GM19193 (cell line): ENCODE results near the gene OR1M1.

ENCODE experiments used
- POLR2A ChIP-seq: IDR thresholded peaks from 4 replicates; pipeline ENCODE4 v1.6.1; 2011; ENCODE audit not compliant: insufficient read depth, insufficient read length; ENCODE audit errors: extremely low read depth

Gene OR1M1, protein sequence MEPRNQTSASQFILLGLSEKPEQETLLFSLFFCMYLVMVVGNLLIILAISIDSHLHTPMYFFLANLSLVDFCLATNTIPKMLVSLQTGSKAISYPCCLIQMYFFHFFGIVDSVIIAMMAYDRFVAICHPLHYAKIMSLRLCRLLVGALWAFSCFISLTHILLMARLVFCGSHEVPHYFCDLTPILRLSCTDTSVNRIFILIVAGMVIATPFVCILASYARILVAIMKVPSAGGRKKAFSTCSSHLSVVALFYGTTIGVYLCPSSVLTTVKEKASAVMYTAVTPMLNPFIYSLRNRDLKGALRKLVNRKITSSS

GRCh38 chr19:9086761-9087160 lies at the start of gene OR1M1:
Gene OR1M1 (plus strand): TSS chr19:9087061. CDS start chr19:9093245, 6,184 bp downstream.
- no peak for TF ChIP-seq POLR2A

GRCh38 chr19:9037400-9038062 lies 49.3 kb upstream of the OR1M1 start:
- no peak for TF ChIP-seq POLR2A

GRCh38 chr19:9039728-9040127 lies 47.1 kb upstream of the OR1M1 start:
- no peak for TF ChIP-seq POLR2A

DNA sequence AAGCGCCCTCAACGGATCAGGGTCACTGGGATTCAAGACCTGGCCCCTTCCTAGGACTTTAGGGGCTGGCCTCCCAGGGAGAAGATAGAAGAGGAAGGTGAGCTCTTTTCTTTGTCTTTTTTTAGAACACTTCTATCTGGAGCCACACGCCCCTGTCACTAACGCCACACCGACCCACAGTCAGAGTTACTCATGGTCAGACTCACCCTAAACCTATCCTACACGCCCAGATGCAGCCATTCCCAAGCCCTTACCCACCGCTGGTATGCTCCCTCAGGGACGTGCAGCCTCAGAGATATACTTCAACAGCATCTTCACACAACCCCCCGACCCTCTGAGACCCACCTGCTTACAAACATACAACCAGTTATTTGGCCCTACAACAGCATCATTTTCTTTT lies 46.7 kb upstream of the OR1M1 start:
- TF ChIP-seq POLR2A = no peak

DNA sequence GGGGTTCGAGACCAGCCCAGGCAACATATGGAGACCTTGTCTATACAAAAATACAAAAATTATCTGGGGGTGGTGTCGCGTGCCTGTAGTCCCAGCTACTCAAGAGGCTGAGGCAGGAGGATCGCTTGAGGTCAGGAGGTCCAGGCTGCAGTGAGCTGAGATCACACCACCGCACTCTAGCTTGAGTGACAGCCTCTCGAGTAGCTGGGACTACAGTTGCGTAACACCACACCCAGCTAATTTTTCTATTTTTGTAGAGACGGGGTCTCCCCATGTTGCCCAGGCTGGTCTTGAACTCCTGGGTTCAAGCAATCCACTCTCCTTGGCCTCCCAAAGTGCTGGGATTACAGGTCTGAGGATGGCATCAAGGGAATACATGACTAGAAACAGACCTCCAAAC lies 45.8 kb upstream of the OR1M1 start:
- no peak for TF ChIP-seq POLR2A

DNA sequence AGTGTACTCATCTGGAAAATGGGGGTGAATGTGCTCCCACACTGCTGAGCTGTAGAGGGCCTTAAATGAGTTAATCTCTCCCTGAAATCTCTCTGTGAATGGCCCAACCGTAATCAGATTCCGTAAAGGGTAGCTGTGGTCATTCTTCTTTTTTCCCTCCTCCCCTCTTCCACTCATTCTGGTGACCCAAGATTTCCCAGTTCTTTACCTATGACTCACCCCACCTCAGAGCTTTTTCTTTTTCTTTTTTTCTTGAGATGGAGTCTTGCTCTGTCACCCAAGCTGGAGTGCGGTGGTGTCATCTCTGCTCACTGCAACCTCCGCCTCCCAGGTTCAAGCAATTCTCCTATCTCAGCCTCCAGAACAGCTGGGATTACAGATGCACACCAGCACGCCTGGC lies 43.3 kb upstream of the OR1M1 start:
- no peak for TF ChIP-seq POLR2A

GRCh38 chr19:9044449-9044848 lies 42.4 kb upstream of the OR1M1 start:
- no peak for TF ChIP-seq POLR2A

DNA sequence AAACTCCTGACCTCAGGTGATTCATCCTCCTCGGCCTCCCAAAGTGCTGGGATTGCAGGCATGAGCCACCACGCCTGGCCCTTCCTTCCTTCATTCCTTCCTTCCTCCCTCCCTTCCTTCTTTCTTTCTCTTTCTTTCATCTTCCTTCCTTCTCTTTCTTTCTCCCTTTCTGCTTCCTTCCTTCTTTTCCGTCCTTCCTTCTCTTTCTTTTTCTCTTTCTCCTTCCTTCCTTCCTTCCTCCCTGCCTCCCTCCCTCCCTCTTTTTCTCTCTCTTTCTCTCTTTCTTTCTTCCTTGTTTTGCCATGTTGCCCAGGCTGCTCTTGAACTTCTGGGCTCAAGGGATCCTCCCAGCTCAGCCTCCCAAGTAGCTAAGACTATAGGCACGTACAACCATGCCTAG lies 40.2 kb upstream of the OR1M1 start:
- no peak for TF ChIP-seq POLR2A

- no peak for TF ChIP-seq POLR2A
Observed at GRCh38 chr19:9052894-9053293, 34.0 kb upstream of the OR1M1 start.

GRCh38 chr19:9054207-9054606 lies 32.7 kb upstream of the OR1M1 start:
- no peak for TF ChIP-seq POLR2A

DNA sequence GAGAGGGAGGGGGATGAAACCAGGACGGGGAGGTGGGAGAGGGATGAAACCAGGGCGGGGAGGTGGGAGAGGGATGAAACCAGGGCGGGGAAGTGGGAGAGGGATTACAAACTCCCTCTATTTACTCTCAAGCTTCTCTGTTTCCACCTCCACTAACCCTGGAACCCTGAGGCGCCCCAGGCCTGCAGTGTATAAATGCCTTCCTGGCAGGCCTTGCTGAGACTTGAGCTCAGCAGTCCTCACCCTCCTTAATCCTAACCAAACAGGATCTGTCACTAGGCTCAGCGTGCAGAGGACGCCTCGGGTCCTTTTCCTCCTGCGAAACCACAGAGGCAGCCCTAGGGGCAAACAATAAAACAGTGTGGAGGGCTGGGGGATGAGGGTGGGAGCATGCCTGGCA lies 32.1 kb upstream of the OR1M1 start:
- no peak for TF ChIP-seq POLR2A

DNA sequence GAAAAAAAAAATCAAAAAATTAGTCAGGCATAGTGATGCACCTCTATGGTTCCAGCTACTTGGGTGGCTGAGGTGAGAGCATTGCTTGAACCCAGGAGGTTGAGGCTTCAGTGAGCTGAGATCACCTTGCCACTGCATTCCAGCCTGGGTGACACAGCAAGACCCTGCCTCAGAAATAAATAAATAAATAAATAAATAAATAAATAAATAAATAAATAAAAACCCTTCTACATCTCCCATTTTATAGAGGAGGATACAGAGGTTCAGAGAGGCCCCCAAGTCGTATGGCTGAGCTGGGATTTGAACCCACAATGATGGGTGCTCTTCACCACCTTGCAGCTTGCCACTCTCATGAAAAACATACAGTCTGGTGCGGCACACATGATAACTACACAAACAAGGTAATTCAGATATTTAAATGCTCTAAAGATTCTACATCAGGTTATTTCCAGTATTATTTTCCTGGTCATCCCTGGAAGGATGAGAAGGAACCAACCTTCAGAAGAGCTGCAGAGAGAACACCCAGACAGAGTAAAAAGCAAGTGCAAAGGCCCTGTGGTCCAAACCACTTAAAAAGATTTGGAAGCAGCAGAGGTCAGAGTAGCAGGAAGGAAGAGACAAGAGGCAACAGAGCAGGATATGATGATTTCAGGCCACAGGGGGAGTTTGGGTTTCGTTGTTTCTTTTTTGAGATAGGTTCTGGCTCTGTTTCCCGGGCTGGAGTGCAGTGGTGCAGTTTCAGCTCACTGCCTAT lies 29.2 kb upstream of the OR1M1 start:
- TF ChIP-seq POLR2A = no peak

- no peak for TF ChIP-seq POLR2A
Observed at GRCh38 chr19:9058905-9059667, 27.8 kb upstream of the OR1M1 start.

GRCh38 chr19:9060564-9061340 lies 26.1 kb upstream of the OR1M1 start:
- no peak for TF ChIP-seq POLR2A
